MCF 10A (cell line): ENCODE results near the gene ST6GALNAC4. TPM values are rescaled to one million over a fixed set of nuclear protein-coding genes. Genes with fewer than 3 reads are reported as not detected.

Source experiments
- BruUV-seq: library from RNA; stranded (reverse); fragments of 400-500 nt; replicated peaks from 2 replicates; lab custom pipeline; 2021; lab: Mats Ljungman, UMichigan
- CTCF ChIA-PET: fragments of 300-600 bp; sonication (Branson Sonifier 250); formaldehyde crosslinking; extraction: SDS; loops from one replicate; lab custom pipeline; 2021; ENCODE audit warnings: antibody characterized with exemption, inconsistent platforms; lab: Yijun Ruan, JAX
- POLR2A ChIA-PET: fragments of 300-600, 350-650 bp; sonication (Branson Sonifier 250); formaldehyde crosslinking; extraction: SDS; loops from one replicate; lab custom pipeline; 2020; ENCODE audit warnings: antibody characterized with exemption, inconsistent platforms; lab: Yijun Ruan, JAX
- DNase-seq: peaks from one replicate; pipeline ENCODE4 v3.0.0-alpha.2; 2018; ENCODE audit not compliant: unreplicated experiment
- H3K27ac Mint-ChIP-seq: one replicate; pipeline ENCODE4 v1.8.0; 2022; ENCODE audit warnings: mild to moderate bottlenecking, low read depth, mixed read lengths; ENCODE audit not compliant: unreplicated experiment
- H3K27me3 Mint-ChIP-seq: one replicate; pipeline ENCODE4 v1.8.0; 2022; ENCODE audit warnings: mixed read lengths; ENCODE audit not compliant: insufficient read depth, unreplicated experiment
- H3K36me3 Mint-ChIP-seq: one replicate; pipeline ENCODE4 v1.8.0; 2022; ENCODE audit warnings: mild to moderate bottlenecking, moderate library complexity, mixed read lengths; ENCODE audit not compliant: insufficient read depth, unreplicated experiment
- H3K4me1 Mint-ChIP-seq: one replicate; pipeline ENCODE4 v1.8.0; 2022; ENCODE audit warnings: mixed read lengths; ENCODE audit not compliant: insufficient read depth, unreplicated experiment
- H3K4me3 Mint-ChIP-seq: one replicate; pipeline ENCODE4 v1.8.0; 2022; ENCODE audit warnings: mild to moderate bottlenecking, moderate library complexity, mixed read lengths; ENCODE audit not compliant: unreplicated experiment
- H3K9me3 Mint-ChIP-seq: one replicate; pipeline ENCODE4 v1.8.0; 2022; ENCODE audit warnings: mixed read lengths; ENCODE audit not compliant: unreplicated experiment
- intact Hi-C: fragments of 100-400 bp; cut with micrococcal nuclease; formaldehyde crosslinking; loops from 2 replicates; pipeline ENCODE4 v1.14.1; 2022
- total RNA-seq: library from RNA; stranded (reverse); gene quantifications from 2 replicates; pipeline ENCODE4 v1.2.3, GENCODE V29; 2022
- TF ChIP-seq, protein P1 (sequence below): fragments of 200-600 bp; IDR thresholded peaks from one replicate; pipeline ENCODE4 v1.8.0; 2022; ENCODE audit warnings: antibody characterized with exemption, mild to moderate bottlenecking; ENCODE audit not compliant: unreplicated experiment

Gene ST6GALNAC4
- total RNA-seq, 1 experiment from 2014 or later, result 39.5 TPM

DNA sequence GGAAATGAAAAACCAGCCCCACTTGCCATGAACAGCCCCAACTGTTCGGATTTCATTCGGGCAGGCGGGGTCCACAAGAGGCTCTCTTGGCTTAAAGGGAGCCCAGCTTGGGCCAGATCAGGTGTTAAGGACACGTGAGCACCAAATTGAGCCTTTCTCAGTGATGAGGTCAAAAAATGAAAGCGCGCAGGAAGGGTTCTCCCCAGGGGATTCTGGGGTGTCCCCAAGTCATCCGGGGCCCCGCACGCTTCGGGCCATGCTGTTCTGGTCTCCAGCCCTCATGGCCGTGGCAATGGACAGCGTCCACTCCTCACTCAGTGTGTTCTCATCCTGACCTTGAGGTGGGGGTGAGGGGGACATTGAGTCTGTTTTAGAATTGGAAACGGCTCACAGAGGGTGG is 50.3 kb downstream of the ST6GALNAC4 start:
- no peak overlapping the region for H3K27ac Mint-ChIP-seq
- H3K36me3 Mint-ChIP-seq, result peaks cover 10% of the 10 kb centered on the region
- TF ChIP-seq, protein P1, sequence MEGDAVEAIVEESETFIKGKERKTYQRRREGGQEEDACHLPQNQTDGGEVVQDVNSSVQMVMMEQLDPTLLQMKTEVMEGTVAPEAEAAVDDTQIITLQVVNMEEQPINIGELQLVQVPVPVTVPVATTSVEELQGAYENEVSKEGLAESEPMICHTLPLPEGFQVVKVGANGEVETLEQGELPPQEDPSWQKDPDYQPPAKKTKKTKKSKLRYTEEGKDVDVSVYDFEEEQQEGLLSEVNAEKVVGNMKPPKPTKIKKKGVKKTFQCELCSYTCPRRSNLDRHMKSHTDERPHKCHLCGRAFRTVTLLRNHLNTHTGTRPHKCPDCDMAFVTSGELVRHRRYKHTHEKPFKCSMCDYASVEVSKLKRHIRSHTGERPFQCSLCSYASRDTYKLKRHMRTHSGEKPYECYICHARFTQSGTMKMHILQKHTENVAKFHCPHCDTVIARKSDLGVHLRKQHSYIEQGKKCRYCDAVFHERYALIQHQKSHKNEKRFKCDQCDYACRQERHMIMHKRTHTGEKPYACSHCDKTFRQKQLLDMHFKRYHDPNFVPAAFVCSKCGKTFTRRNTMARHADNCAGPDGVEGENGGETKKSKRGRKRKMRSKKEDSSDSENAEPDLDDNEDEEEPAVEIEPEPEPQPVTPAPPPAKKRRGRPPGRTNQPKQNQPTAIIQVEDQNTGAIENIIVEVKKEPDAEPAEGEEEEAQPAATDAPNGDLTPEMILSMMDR, result no peak
- TSS peak; percentile 21 for BruUV-seq
- H3K4me1 Mint-ChIP-seq, result no peaks in the 10 kb centered on the region
- POLR2A ChIA-PET, result no interaction called here
- H3K27me3 Mint-ChIP-seq, result no peaks in the 10 kb centered on the region
- no peaks in the 10 kb centered on the region for H3K9me3 Mint-ChIP-seq
- no peak for DNase-seq
- no peak overlapping the region for H3K4me3 Mint-ChIP-seq
- intact Hi-C loops, result loop anchor here (5.0 kb wide), 1 partner anchor 64 kb away; the partner anchor contains the start of gene FPGS
- CTCF ChIA-PET, result interaction anchor here (1.3 to 1.9 kb wide), 2 partner anchors 79 to 131 kb away, joined by 5 to 6 read pairs; partner anchors contain the start of gene TOR2A

DNA sequence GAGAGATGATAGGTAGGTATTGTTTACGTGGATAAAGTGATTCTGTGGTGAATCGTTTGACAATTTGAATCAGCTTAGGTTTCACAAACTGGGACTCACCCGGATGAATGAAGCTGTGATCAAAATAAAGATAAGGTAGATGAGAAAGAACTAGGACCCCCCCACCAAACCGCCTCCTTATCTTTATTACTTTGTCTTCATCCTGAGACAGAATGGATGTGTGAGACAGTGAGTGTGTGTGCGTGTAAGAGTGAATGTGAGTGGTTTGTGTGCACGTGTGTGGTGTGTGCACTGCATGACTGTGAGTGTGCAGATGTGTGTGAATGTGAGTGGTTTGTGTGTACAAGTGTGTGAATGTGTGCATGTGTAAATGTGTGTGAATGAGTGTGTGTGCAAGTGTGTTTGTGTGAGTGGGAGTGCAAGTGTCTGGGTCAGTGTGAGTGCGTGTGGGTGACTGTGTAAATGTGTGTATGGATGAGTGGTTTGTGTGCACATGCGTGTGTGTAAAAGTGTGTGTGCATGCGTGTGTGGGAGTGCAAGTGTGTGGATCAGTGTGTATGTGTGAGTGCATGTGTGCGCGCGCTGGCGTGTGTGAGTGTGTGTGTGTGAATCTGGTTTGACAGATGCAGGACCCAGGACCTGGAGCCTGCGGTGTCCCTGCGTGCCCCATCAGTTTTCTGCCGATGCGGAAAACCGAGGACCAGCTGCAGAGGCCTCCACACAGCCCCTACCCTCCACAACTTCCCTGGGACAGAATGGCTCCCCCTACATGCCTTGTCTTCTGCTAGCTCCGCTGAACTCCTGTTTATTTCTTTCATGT is 51.0 kb downstream of the ST6GALNAC4 start:
- H3K27ac Mint-ChIP-seq, result no peak overlapping the region
- H3K4me3 Mint-ChIP-seq, result no peak overlapping the region
- ChIA-PET POLR2A (no interaction called here), CTCF (interaction anchor here (0.7 to 1.9 kb wide), 3 partner anchors 25 to 199 kb away, joined by 3 to 6 read pairs (median 3); no protein-coding TSS in a partner anchor)
- BruUV-seq, result no TSS peak
- DNase-seq, result no peak
- H3K27me3 Mint-ChIP-seq, result no peaks in the 10 kb centered on the region
- TF ChIP-seq, protein P1, result no peak
- peaks cover 6% of the 10 kb centered on the region for H3K36me3 Mint-ChIP-seq
- H3K9me3 Mint-ChIP-seq, result no peaks in the 10 kb centered on the region
- intact Hi-C loops, result loop anchor here (5.0 kb wide), 1 partner anchor 64 kb away; the partner anchor contains the start of gene FPGS
- H3K4me1 Mint-ChIP-seq, result no peaks in the 10 kb centered on the region

DNA sequence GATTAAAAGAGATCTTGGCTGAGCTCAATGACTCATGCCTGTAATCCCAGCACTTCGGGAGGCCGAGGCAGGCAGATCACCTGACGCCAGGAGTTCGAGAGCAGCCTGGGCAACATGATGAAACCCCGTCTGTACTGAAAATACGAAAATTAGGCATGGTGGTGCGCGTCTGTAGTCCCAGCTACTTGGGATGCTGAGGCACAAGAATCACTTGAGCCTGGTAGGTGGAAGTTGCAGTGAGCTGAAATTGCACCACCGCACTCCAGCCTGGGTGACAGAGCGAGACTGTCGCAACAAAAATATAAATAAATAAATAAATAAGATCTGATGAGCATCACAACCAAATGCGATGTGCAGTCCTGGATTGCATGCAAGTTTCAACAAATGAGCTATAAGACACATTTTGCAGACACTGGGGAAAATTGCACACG is 53.6 kb downstream of the ST6GALNAC4 start:
- no TSS peak for BruUV-seq
- DNase-seq, result no peak
- TF ChIP-seq, protein P1, result no peak
- peaks cover 6% of the 10 kb centered on the region for H3K36me3 Mint-ChIP-seq
- H3K27me3 Mint-ChIP-seq, result no peaks in the 10 kb centered on the region
- CTCF ChIA-PET, result interaction anchor here (0.8 to 1.4 kb wide), 4 partner anchors 8 to 126 kb away, joined by 3 to 4 read pairs (median 3); no protein-coding TSS in a partner anchor
- H3K9me3 Mint-ChIP-seq, result no peaks in the 10 kb centered on the region
- no peak overlapping the region for H3K27ac Mint-ChIP-seq
- POLR2A ChIA-PET, result interaction anchor here (0.7 to 1.3 kb wide), 4 partner anchors 8 to 46 kb away, joined by 3 to 4 read pairs (median 3); partner anchors contain the start of gene ENG
- H3K4me3 Mint-ChIP-seq, result no peak overlapping the region
- intact Hi-C loops, result no loop called here
- no peaks in the 10 kb centered on the region for H3K4me1 Mint-ChIP-seq
